T1000 (cell line): ENCODE measurements around the gene WSB1.

Experiments
- DNase-seq: peaks from one replicate; lab custom pipeline; 2025; ENCODE audit warnings: mixed read lengths; lab: John Stamatoyannopoulos, UW

Gene WSB1

DNA sequence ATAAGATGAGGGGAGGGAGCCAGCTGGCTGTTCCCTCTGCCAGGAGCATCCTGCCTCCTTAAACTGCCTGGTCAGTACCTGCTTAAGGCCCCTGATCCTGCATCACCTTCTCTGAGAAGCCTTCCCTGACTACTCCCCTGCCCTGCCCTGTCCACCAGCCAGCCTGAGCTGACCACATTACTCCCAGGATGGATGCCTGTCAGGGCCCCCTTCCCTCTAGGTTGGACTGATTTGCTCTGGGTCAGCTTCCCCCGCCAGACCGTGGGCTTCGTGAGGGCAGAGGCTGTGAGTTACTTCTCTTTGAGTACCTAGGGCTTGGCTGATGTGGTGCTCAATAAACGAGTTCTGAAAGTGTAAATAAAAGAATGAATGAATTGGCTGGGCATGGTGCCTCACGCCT lies 63.3 kb downstream of the WSB1 start:
- no peak for DNase-seq

DNA sequence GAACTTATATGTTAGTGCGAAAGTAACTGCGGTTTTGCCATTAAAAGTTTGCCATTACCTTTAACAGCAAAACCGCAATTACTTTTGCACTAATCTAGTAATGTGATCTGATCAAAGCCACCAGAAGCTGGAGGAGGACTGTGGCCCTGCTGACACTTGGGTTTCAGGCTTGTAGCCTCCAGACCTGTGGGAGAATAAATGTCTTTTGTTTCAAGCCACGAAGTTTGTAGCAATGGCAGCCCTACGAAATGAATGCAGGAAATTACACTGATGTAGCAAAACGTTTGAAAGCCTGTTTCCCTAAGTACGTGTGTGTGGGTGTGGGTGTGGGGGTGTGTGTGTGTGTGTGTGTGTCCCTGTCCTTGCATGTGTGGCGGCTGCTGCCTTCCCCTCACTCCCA lies 66.6 kb downstream of the WSB1 start:
- DNase-seq: no peak

DNA sequence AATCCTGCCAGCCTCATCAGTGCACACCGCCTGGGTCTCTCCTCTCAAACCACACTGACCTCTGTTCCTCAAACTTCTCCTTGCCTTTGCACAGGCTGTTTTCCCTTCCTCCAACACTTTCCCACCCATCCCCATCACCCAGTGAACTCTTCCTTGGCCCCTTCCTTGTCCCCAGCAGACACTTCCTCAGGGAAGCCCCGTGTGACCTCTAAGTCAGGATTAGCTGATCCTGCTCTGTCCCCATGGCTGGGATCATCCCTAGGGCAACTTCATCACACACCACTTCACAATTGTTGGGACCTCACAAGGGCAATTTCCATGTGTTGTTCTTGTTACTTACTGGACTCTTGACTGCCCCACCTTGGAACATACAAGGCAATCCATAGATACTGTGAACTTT lies 67.8 kb downstream of the WSB1 start:
- DNase-seq: no peak

DNA sequence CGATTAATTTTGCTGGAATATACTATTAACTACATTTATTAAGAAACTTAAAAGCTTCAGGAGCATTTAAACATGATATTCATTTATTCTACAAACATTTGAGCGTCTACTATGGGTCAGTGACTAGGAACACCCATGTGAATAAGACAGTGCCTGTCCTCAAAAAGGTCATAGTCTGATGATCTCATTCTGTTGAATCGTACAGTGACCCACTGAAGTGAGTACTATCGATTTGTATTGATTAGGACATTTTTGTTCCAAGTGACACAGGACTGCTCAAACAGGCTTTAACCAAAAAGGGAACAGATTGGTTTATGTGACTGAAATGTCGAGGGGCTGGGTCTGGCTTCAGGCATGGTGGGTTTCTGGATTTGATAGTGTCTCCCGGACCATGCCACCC lies 68.6 kb downstream of the WSB1 start:
- no peak for DNase-seq

DNA sequence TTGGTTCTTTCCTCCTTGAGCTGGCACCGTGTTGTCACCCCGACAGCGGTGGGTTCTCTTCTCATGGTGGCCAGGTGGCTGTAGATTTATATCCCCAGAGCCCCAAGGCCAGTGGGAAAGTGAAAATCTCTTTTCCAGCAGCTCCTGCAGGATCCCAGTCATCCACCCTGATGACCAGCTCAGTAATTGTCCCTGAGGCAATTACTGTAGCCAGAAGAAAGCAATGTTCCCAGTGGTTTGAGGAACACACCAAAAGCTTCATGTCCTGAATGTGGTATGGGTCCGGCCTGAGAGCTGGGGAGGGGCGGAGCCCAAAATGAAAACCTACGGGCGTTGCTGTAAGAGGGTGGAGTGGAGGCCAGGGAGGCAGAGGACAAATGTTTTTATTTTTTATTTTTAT lies 69.0 kb downstream of the WSB1 start:
- DNase-seq: no peak

DNA sequence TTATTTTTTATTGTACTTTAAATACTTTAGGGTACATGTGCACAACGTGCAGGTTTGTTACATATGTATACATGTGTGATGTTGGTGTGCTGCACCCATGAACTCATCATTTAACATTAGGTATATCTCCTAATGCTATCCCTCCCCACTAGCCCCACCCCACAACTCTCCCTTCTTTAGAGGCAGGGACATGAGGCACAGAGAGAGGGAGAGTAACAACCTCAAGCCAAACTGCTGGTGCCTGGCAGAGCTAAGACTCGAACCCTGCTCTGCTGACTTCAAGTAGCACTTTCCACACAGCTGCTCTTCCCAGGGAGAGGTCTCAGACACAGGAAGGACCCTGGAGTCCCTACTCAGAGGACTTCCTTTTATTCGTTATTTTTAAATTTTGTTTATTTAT lies 69.4 kb downstream of the WSB1 start:
- no peak for DNase-seq
